Ureter (tissue), 1 donor: ENCODE results near the gene AKR1C8. TPM values are rescaled to one million over a fixed set of nuclear protein-coding genes. Genes with fewer than 3 reads are reported as not detected.

ENCODE experiments used
- DNase-seq: peaks from one replicate; pipeline ENCODE4 v3.0.0-alpha.2; 2020; ENCODE audit warnings: low spot score
- total RNA-seq: library from RNA; stranded (reverse); gene quantifications from one replicate; pipeline ENCODE4 v1.2.4, GENCODE V29; 2023
- donor health status: DM: yes; HTN: yes; CAD: no.

AKR1C8 gene
- total RNA-seq, 1 donor from 2014 or later = not detected

- no peak for DNase-seq
These were observed 76.1 kb downstream of the AKR1C8 start for GRCh38 chr10:5108658-5109416.

- no peak for DNase-seq
These were observed 77.0 kb downstream of the AKR1C8 start for GRCh38 chr10:5107860-5108526.

- no peak for DNase-seq
These were observed 78.4 kb downstream of the AKR1C8 start for GRCh38 chr10:5106553-5106952.

GRCh38 chr10:5105626-5106025 is 79.3 kb downstream of the AKR1C8 start:
- DNase-seq = no peak

Other genes starting within 250 kb of the AKR1C8 start
- gene AKR1C1, start 221.7 kb downstream of the AKR1C8 start, total RNA-seq = 31.4 TPM
- gene AKR1C2, start 181.3 kb downstream of the AKR1C8 start, total RNA-seq = 343 TPM
- gene AKR1C3, start 90.7 kb downstream of the AKR1C8 start, total RNA-seq = 166 TPM
- gene AKR1C4, start 11.7 kb upstream of the AKR1C8 start, total RNA-seq = not detected
- not detected for gene UCN3, start 179.8 kb upstream of the AKR1C8 start, total RNA-seq
- not detected for gene TUBAL3, start 219.7 kb upstream of the AKR1C8 start, total RNA-seq
- 133 TPM for gene NET1, start 227.4 kb upstream of the AKR1C8 start, total RNA-seq